ENCODE results near the gene CACNG1. TPM values are rescaled to one million over a fixed set of nuclear protein-coding genes. Genes with fewer than 3 reads are reported as not detected.

The CACNG1 gene
- total and polyA plus RNA-seq, 2 of the 4 experiments (the other 2 are of a cell fraction), result not detected

DNA sequence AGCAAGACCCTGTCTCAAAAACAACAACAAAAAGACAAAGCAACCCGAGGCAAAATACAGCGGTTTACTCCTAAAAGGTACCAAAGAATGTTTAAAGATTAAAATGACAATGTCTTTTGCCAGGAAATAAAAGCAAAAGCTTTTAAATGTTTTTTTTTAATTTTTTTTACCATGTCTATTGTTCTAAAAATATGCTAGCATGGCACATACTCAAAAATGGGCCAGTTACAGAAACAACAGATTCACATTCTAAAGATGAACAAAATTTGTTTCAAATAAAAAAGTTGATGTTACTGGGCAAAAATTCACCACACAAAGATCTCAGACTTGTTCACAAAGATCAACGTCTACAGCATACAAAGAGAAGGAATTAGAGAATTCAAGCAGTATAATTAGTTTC lies 41.1 kb downstream of the CACNG1 start:
- Histone ChIP-seq H3K9me3 (ENCODE audit: control insufficient read depth, insufficient read depth, low read length) (no peaks in the 10 kb centered on the region), H3K4me2 (ENCODE audit: low read depth, low read length) (no peak overlapping the region), H3K4me1 (ENCODE audit: control insufficient read depth, insufficient read depth, low read length) (no peaks in the 10 kb centered on the region), H2AK9ac (replicated peaks; ENCODE audit: low read depth, low read length, poor library complexity) (no peak overlapping the region), H2BK15ac (ENCODE audit: low read depth, low read length) (no peak overlapping the region), H3K9ac (ENCODE audit: low read depth, low read length) (no peak overlapping the region), H3K4ac (ENCODE audit: low read depth, low read length) (no peak overlapping the region), H4K5ac (ENCODE audit: low read depth, low read length) (no peak overlapping the region), H2AFZ (replicated peaks; ENCODE audit: low read length, poor library complexity) (no peak overlapping the region), H3K27me3 (ENCODE audit: control insufficient read depth, insufficient read depth, low read length) (no peaks in the 10 kb centered on the region), H3K4me3 (ENCODE audit: insufficient read depth, low read depth, low read length) (no peak overlapping the region), H4K8ac (ENCODE audit: low read depth in 2 of 2, low read length in 2 of 2) (no peak overlapping the region), H2AK5ac (ENCODE audit: low read depth, low read length) (no peak overlapping the region), H3K36me3 (ENCODE audit: control insufficient read depth, insufficient read depth, low read length) (peaks cover 16% of the 10 kb centered on the region), H2BK120ac (ENCODE audit: low read depth, low read length) (no peak overlapping the region), H3K9me1 (ENCODE audit: insufficient read depth, low read length) (no peaks in the 10 kb centered on the region), H2BK5ac (ENCODE audit: low read depth, low read length, poor library complexity, severe bottlenecking) (no peak overlapping the region), H3K23ac (ENCODE audit: low read depth, low read length) (no peak overlapping the region), H2BK20ac (ENCODE audit: low read depth, low read length) (no peak overlapping the region), H4K20me1 (ENCODE audit: insufficient read depth, low read length) (no peaks in the 10 kb centered on the region), H3K79me1 (ENCODE audit: low read depth in 1 of 2, low read length in 2 of 2) (peaks cover 9 to 36% of the 10 kb centered on the region in 2 experiments), H3K14ac (replicated peaks; ENCODE audit: low read depth, low read length) (no peak overlapping the region), H3K27ac (ENCODE audit: insufficient read depth, low read length) (no peak overlapping the region), H3K18ac (ENCODE audit: low read depth, low read length) (no peak overlapping the region), H3K56ac (ENCODE audit: extremely low read depth, insufficient read depth, low read length) (no peak overlapping the region), H4K91ac (ENCODE audit: insufficient read depth, low read depth, low read length) (no peak overlapping the region)
- no peak for ATAC-seq (ENCODE audit: low read depth)
- DNase-seq, result no peak
- dilution Hi-C loops (cut with HindIII; ENCODE audit: low sequenced_read_pairs, unreplicated experiment) (no loop called here), intact Hi-C loops (cut with micrococcal nuclease) (no loop called here), in situ Hi-C loops (cut with MboI; ENCODE audit: low sequenced_read_pairs) (no loop called here)
- WGBS, 2 experiments (ENCODE audit: extremely low coverage in 2 of 2, insufficient read length in 1 of 2), result no CpG with 5 or more reads among the region's 3 CpGs
- BruUV-seq (replicated peaks), result no TSS peak
- POLR2A ChIA-PET (ENCODE audit: unreplicated experiment), result no interaction called here
- CTCF ChIA-PET, result no interaction called here
- TF ChIP-seq CEBPB (IDR thresholded peaks at IDR 0.05; ENCODE audit: low read depth, low read length) (no peak), RFX5 (IDR thresholded peaks at IDR 0.05; ENCODE audit: low read depth, low read length) (no peak), CHD1 (IDR thresholded peaks at IDR 0.05; ENCODE audit: low read depth, low read length) (no peak), BHLHE40 (IDR thresholded peaks at IDR 0.05; ENCODE audit: low read depth, low read length) (no peak), MAFK (IDR thresholded peaks at IDR 0.05; ENCODE audit: low read depth, low read length) (no peak), RCOR1 (IDR thresholded peaks at IDR 0.05; ENCODE audit: insufficient replicate concordance, low read length) (no peak)
- TF ChIP-seq, protein P1, sequence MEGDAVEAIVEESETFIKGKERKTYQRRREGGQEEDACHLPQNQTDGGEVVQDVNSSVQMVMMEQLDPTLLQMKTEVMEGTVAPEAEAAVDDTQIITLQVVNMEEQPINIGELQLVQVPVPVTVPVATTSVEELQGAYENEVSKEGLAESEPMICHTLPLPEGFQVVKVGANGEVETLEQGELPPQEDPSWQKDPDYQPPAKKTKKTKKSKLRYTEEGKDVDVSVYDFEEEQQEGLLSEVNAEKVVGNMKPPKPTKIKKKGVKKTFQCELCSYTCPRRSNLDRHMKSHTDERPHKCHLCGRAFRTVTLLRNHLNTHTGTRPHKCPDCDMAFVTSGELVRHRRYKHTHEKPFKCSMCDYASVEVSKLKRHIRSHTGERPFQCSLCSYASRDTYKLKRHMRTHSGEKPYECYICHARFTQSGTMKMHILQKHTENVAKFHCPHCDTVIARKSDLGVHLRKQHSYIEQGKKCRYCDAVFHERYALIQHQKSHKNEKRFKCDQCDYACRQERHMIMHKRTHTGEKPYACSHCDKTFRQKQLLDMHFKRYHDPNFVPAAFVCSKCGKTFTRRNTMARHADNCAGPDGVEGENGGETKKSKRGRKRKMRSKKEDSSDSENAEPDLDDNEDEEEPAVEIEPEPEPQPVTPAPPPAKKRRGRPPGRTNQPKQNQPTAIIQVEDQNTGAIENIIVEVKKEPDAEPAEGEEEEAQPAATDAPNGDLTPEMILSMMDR (conservative IDR thresholded peaks at IDR 0.05; ENCODE audit: low read depth, low read length), result no peak
- TF ChIP-seq, protein P2, sequence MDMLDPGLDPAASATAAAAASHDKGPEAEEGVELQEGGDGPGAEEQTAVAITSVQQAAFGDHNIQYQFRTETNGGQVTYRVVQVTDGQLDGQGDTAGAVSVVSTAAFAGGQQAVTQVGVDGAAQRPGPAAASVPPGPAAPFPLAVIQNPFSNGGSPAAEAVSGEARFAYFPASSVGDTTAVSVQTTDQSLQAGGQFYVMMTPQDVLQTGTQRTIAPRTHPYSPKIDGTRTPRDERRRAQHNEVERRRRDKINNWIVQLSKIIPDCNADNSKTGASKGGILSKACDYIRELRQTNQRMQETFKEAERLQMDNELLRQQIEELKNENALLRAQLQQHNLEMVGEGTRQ (IDR thresholded peaks at IDR 0.05; ENCODE audit: low read depth, low read length), result no peak

Data from IMR-90 (cell line).